HG02642 (cell line): ENCODE data around the gene CDKN2B.
A peak's percentile ranks its signal among the peaks of the same experiment; 100 is the strongest.

Source experiments
- ATAC-seq: cut with Tn5 transposase; IDR thresholded peaks from one replicate; pipeline ENCODE4 v1.9.1; 2021; ENCODE audit warnings: mild to moderate bottlenecking; ENCODE audit not compliant: unreplicated experiment, poor library complexity

CDKN2B gene

DNA sequence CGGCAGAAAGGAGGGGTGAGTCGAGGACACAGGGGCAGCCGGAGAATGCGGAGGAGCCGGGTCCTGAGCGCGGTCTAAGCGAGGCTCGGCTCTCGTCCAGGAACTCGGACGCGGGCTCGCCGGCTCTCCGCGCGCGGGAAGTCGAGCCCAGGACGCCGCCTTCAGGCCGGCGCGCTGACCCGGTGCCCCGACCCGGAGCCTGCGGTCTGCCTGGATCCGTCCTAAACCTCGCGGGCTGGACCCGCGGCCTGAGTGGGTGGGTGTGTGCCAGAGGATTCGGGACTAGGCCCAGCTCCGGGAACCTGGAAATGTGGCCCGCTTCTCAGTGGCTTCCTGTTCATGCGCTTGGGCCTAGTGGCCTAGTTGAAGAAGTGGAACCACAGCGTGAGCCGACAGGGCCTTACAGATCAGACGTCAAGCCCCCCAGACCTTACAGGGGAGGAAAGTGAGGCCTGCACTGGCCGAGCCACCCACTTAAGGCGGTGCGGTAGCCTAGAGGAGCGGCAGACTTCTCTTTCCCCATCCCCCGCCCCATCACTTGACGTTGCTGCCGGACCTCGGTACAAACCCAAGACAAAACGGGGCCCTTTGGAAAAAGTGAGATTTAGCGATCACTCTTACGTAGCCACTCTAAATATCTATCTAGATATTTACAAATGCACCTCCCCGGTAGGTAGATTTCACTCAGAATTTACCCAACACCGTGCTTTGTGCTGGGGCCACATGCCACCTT lies 13.3 kb downstream of the CDKN2B start:
- ATAC-seq, result peak; percentile 29

- ATAC-seq, result peak; percentile 88
Measured at GRCh38 chr9:21995006-21995665, 14.0 kb downstream of the CDKN2B start.

GRCh38 chr9:21994556-21995005 lies 14.5 kb downstream of the CDKN2B start, which contains the start of gene CDKN2B-AS1:
Gene CDKN2B-AS1 (plus strand): TSS chr9:21994791.
- ATAC-seq, result peak; percentile 45

DNA sequence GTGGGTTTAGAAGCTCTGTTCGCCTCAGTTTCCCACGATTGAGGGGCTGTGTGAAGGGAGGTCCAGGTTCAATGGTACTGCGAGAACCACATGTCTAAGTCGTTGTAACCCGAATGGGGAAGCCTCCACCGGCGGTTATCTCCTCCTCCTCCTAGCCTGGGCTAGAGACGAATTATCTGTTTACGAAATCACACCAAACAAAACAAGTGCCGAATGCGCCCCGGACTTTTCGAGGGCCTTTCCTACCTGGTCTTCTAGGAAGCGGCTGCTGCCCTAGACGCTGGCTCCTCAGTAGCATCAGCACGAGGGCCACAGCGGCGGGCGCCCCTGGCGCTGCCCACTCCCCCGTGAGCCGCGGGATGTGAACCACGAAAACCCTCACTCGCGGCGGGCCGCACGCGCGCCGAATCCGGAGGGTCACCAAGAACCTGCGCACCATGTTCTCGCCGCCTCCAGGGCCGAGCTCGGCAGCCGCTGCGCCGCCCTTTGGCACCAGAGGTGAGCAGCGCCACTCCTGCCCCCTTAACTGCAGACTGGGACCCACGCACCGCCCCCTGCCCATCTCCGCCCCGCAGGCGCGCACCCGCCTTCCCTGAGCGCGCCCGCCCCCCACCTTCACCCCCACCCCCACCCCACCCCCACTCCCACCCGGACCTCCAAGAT lies 15.1 kb downstream of the CDKN2B start, which contains the start of gene CDKN2A:
Gene CDKN2A, minus strand, starts transcription at position 500 of the 663 bp plus-strand sequence.
- peak; percentile 44 for ATAC-seq

- no peak for ATAC-seq
Measured at GRCh38 chr9:21993007-21993406, 16.1 kb downstream of the CDKN2B start.

DNA sequence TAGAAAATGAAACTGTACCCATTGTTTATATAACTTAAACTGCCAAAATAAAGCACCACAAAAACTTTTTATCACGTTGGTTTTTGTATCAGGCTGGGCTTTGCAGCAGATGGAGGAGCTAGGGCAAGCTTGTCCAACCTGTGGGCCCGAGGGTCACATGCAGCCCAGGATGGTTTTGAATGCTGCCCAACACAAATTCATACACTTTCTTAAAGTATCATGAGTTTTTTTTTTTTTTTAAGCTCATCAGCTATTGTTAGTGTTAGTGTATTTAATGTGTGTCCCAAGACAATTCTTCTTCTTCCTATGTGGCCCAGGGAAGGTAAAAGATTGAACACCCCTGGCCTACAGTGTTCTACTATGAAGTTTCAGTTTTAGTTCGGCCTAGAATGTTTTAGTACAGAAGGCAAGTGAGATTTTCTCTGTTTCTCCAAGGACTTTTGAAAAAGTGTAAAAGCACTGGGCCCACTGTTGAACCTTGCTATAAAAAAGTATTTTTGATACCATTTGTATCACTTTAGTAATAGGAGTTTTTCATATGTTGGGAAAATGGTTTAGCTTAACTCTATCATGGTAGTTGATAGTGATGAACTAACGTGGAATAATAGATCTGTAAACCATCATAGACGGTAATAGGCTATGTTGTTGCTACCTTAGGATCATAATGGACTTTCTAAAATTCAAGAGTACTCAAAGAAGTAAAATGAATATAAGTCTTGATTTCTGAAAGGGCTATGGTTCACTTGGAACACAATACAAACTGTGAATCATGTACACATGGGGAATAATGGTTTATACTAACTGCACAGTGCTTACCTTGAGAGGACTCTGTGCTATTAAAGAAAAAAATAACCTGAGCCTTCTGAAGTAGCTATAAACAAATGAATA lies 17.8 kb downstream of the CDKN2B start:
- ATAC-seq, result no peak

DNA sequence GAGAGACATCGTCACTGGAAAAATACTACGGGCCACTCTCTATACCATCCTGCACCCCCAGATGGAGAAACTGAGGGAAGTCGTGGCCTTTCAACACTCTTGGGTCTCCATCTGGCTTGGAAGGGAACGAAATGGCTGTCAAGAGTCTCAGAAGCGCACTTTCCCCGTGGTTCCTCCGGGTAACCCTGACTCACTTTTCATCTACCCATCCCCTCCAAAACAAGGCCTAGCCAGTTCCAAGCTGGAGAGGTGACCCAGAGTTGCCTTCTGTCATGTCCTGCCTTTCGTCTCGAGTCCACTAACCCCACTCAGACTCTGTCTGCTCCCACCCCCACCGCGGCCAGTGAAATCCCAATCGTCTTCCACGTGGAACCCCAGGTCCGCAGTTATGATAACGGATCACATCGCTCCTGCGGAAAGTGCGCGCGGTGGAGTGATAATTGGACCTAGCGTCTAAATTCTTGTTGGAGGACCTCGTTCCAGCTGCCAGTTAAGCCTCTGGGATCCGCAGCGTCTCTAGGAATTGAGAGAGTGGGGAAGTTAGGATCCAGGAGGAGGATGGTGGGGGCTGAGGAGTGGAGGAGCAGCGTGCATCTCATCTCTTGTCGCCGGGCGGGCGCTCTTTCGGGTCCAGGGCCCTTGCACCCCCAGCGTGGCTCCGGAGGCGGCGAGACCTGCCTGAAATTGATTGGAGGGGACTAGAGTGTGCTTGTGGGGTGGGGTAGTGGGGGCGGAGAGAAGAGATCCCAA lies 19.5 kb downstream of the CDKN2B start:
- ATAC-seq, result no peak

DNA sequence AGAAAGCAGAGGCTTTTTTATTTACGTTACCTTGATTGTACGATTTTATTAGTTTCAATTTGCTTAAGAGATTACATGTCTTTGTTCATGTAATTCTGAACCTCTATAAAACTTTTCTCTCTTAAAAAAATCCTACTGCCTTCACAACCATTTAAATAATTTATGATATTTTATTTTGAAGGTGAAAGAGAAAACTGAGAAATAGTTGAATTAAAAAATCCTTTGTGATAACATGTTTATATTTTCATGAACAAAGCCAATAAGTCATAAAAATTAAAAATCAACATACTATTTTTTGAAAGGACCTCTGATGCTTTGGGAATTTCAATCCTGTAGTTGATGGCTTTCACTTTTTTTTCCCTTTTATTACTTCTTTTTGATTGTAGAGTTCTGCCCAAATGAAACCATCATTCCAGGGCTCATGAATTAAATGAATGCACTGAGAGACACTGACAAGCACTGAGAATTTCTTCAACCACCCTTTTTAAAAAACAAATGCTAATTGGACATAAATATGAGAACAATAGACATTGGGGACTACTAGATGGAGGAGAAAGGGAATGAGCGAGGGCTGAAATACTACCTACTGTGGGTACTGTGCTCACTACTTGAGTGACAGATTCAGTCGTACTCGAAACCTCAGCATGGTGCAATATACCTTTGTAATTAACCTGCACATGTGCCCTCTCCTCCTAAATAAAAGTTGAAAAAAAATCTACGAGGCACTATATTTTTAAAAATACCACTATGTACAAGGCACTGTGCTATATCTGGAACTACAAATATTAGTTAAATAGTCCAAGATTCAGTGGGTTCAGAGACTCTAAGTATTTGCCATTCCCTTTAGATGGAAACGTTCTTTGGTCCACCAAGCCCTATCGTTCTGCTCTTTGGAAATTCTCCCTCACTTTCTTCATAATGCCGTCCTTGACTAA lies 20.8 kb downstream of the CDKN2B start:
- ATAC-seq, result no peak

DNA sequence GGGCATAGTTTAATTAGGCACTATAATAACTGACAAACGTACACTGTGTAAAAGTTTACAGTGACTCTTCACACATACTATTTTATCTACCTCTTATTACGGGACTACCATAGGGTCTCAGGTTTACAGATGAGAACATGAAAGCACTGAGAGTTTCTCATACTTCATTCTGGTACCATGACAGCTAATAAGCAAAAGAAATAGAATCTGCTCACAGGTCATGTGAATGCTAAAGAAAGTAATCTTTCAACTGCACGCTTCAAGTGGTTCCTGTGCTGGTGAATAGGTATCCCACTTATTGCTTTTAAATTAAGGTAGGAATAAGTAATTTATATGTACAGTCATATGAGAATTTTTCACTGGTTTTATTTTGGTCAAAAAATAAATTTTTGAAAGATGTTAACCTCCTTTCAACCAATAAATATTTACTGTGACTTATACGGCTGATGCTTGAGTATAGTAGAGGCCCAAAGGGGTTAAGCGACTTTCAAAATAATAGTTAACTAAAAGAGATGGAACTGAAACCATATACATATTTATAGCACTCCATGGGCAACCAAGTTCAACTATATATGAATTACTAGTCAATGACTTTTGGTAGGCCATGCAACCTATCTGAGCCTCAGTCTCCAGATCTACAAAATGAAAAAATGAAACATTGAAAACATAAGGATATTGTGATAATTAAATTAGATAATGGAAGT lies 23.0 kb downstream of the CDKN2B start:
- peak; percentile 61 for ATAC-seq

GRCh38 chr9:21984101-21984500 lies 25.0 kb downstream of the CDKN2B start:
- no peak for ATAC-seq

- no peak for ATAC-seq
Measured at GRCh38 chr9:21983561-21983935, 25.6 kb downstream of the CDKN2B start.

- no peak for ATAC-seq
Measured at GRCh38 chr9:21982861-21983560, 26.1 kb downstream of the CDKN2B start.

- no peak for ATAC-seq
Measured at GRCh38 chr9:21982391-21982790, 26.7 kb downstream of the CDKN2B start.

DNA sequence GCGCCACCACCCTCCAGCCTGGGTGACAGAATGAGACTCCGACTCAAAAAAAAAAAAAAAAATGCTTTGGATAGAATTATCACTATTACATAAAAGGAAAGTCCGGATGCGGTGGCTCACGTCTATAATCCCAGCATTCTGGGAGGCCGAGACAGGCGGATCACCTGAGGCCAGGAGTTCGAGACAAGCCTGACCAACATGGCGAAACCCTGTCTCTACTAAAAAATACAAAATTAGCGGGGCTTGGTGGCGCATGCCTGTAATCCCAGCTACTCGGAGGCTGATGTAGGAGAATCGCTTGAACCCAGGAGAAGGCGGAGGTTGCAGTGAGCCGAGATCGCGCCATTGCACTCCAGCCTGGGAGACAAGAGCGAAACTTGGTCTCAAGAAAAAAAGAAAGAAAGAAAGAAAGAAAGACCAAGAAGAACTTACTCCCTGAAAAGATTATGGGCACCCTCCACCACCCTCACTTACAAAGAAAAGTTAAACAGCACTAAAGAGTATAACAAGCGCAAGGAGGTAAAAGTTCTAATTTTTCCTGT lies 32.7 kb downstream of the CDKN2B start:
- no peak for ATAC-seq

DNA sequence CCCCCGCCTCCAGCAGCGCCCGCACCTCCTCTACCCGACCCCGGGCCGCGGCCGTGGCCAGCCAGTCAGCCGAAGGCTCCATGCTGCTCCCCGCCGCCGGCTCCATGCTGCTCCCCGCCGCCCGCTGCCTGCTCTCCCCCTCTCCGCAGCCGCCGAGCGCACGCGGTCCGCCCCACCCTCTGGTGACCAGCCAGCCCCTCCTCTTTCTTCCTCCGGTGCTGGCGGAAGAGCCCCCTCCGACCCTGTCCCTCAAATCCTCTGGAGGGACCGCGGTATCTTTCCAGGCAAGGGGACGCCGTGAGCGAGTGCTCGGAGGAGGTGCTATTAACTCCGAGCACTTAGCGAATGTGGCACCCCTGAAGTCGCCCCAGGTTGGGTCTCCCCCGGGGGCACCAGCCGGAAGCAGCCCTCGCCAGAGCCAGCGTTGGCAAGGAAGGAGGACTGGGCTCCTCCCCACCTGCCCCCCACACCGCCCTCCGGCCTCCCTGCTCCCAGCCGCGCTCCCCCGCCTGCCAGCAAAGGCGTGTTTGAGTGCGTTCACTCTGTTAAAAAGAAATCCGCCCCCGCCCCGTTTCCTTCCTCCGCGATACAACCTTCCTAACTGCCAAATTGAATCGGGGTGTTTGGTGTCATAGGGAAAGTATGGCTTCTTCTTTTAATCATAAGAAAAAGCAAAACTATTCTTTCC lies 34.2 kb downstream of the CDKN2B start:
- ATAC-seq, result peak; percentile 73

DNA sequence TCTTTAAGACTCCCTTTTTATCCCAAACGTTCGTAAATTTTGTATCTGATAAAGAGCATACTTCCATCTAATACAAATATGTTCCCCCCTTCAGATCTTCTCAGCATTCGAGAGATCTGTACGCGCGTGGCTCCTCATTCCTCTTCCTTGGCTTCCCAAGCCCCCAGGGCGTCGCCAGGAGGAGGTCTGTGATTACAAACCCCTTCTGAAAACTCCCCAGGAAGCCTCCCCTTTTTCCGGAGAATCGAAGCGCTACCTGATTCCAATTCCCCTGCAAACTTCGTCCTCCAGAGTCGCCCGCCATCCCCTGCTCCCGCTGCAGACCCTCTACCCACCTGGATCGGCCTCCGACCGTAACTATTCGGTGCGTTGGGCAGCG lies 34.8 kb downstream of the CDKN2B start:
- no peak for ATAC-seq

- ATAC-seq, result no peak
Measured at GRCh38 chr9:21972361-21972760, 36.7 kb downstream of the CDKN2B start.
